Measurements from ENCODE around the gene NEIL3. TPM values are rescaled to one million over a fixed set of nuclear protein-coding genes. Genes with fewer than 3 reads are reported as not detected.

NEIL3 gene
- total RNA-seq, 2 experiments from 2014 or later = 16.6 to 18.7 TPM

- H3K27me3 Mint-ChIP-seq = no peaks in the 10 kb centered on the region
- no peaks in the 10 kb centered on the region for H3K36me3 Mint-ChIP-seq (ENCODE audit: low read depth)
- intact Hi-C loops (cut with micrococcal nuclease) = no loop called here
- H3K4me1 Mint-ChIP-seq (ENCODE audit: low read depth) = no peaks in the 10 kb centered on the region
- no peak for TF ChIP-seq CTCF (IDR thresholded peaks at IDR 0.05)
- DNase-seq (no peak), ATAC-seq (no peak)
- POLR2A ChIA-PET = no interaction called here
- H3K9me3 Mint-ChIP-seq = no peaks in the 10 kb centered on the region
- H3K27ac Mint-ChIP-seq = no peak overlapping the region
- CTCF ChIA-PET = no interaction called here
- no peak overlapping the region for H3K4me3 Mint-ChIP-seq
These were observed 100.9 kb downstream of the NEIL3 start for GRCh38 chr4:177410566-177410965.

GRCh38 chr4:177411996-177412395 lies 102.3 kb downstream of the NEIL3 start:
- POLR2A ChIA-PET = interaction anchor here (1.1 kb wide), 1 partner anchor 30 kb away, joined by 6 read pairs; the partner anchor contains the start of gene AGA
- ATAC-seq (no peak), DNase-seq (no peak)
- Mint-ChIP-seq H3K36me3 (ENCODE audit: low read depth) (no peaks in the 10 kb centered on the region), H3K9me3 (no peaks in the 10 kb centered on the region), H3K4me3 (no peak overlapping the region), H3K4me1 (ENCODE audit: low read depth) (no peaks in the 10 kb centered on the region), H3K27ac (no peak overlapping the region), H3K27me3 (no peaks in the 10 kb centered on the region)
- CTCF ChIA-PET = interaction anchor here (0.6 to 1.4 kb wide), 2 partner anchors 19 to 38 kb away, joined by 3 read pairs; no protein-coding TSS in a partner anchor
- TF ChIP-seq CTCF (IDR thresholded peaks at IDR 0.05) = no peak
- intact Hi-C loops (cut with micrococcal nuclease) = no loop called here

Other genes with a start within 250 kb of the NEIL3 start
- gene AGA, start 132.6 kb downstream of the NEIL3 start, total RNA-seq = 10 to 100 TPM; 19.7 to 21.8 TPM